ENCODE results near the gene RCOR1. TPM values are rescaled to one million over a fixed set of nuclear protein-coding genes. Genes with fewer than 3 reads are reported as not detected.

Gene RCOR1
- total RNA-seq: 22.2 and 22.8 TPM in 2 replicates

DNA sequence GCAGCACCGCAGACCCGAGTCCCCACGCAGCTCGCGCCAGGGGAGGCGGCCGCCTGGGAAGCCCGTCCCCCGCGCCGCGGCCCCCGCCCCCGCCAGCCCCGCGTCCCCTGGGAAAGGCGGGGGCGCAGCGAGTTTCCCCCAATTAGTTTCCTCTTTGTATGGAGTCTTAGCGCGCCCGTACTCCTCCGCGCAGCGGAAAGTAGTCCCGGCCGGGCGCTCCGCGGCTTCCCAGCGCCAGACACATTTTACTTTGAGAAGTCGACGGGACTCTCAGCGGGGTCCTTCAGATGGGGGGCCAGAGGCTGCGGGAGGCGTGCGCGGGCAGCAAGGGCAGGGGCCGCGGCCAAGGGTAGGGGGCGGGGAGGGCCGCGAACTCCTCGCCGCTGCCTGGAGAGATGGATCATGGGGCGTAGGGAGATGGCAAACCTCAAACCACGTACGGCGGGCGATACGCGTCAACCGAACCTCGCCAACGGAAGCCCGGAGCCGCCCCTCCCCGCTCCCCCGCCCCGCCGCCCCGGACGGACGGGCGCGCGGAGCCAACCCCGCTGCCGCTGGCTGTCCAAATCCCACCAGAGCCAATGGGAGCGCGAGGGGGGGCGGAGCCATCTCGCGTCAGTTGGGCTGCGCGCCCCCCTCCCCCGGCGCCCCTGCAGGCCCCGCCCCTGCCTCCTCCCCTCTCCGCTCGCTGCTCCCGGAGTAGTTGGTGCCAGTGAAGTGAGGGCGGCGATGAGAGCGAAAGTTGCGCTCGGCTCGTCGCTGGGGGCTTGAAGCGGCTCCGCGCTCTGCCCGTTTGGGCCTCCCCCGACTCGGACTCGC is at the start of gene RCOR1:
RCOR1 (plus strand) TSS at position 706 of the 819 bp plus-strand sequence. CDS start 238 bp downstream, outside the sequence.

GRCh38 chr14:102776761-102777710 is 184.6 kb downstream of the RCOR1 start, which contains the start of gene TRAF3:
Gene TRAF3 (plus strand): TSS chr14:102777449. CDS start chr14:102870202, 92,753 bp downstream.

Other genes with a start within 250 kb of the RCOR1 start
- 40.0 and 56.7 TPM in 2 replicates for gene CINP, start 229.8 kb upstream of the RCOR1 start, total RNA-seq
- 8.2 and 8.7 TPM in 2 replicates for gene TECPR2, start 229.7 kb upstream of the RCOR1 start, total RNA-seq
- 49.9 and 73.3 TPM in 2 replicates for gene ANKRD9, start 82.9 kb upstream of the RCOR1 start, total RNA-seq
- 23.0 and 43.4 TPM in 2 replicates for gene TRAF3, start 184.8 kb downstream of the RCOR1 start, total RNA-seq